Activated CD8-positive, alpha-beta memory T cell treated with anti-CD3 and anti-CD28 coated beads for 48 hours (primary cell): ENCODE data around the gene MRAP2.
"Not testable (repeated sequence)": the region's sequence is repeated elsewhere in the genome, so short reads cannot be mapped to it uniquely, and the experiment has no call there.

Experiments
- DNase-seq, 3 experiments: peaks; one replicate each; pipeline ENCODE4 v3.0.0-alpha.2; 2020; ENCODE audit warnings: low read depth in 2 of 3, low spot score in 2 of 3

The MRAP2 gene

DNA sequence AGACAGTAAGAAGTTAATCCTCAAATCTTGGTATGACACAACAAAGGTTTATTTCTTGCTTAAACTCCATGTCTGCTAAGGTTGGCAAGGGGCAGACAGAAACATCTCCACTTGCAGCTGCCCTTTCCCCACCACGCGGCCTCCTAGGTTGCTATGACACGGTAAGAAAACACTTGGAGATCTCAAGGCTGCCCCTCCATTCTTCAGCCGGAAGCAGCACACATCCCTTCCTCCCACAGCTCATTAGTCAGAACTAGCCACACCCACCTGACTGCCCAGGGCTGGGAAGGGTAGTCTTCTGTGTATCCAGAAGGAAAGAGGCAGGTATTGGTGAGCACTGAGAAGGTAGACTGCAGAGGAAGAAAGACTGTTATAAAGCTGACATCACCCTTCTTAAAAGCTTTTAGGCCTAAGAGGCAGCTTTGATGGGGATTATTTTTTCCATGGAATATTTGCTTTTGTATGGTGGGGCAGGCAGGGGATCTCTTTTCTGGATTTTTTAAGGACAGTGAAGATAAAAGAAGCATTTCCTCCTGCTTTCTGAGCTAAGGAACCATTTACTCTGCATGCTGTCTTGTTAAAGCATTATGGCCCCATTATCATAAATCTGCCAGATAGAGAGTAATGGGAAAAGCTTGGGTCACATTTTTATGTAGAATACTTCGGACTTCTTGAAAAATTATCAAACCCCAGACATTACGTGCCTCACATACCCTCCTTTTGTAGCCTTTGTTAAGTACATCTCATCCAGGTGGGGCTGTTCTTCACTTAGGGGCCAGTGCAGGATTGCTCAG, 41.6 kb downstream of the MRAP2 start:
- no peak for DNase-seq

DNA sequence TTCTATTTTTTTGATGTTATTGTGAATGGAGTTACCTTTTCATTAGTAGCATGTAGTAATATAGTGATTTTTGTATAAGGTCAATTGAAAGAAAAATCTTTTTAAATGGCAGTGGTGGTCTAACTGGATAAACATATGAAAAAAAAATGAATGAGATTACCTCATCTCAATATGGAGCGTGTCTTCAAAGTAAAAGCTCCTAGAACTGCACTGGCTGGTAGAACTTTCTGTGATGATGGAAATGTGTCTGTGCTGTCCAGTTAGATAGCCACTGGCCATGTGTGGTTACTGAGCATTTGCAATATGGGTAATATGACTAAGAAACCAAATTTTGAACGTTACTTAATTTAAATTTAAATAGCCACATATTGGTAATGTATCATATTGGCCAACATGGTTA, 44.1 kb downstream of the MRAP2 start:
- DNase-seq, result no peak

DNA sequence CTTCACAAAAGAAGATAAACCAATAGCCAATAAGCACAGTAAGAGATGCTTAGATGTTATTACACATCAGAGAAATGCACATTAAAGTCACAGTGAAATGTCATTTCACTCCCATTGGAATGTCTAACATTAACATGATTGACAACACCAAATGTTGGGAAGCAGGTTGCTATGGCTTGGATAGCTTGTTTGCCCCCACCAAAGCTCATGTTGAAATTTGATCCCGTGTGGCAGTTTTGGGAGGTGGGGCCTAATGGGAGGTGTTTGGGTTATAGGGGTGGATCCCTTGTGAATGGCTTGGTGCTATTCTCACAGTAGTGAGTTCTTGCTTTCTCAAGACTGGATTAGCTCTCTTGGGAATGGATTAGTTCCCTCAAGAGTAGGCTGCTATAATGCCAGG, 44.8 kb downstream of the MRAP2 start:
- no peak for DNase-seq

DNA sequence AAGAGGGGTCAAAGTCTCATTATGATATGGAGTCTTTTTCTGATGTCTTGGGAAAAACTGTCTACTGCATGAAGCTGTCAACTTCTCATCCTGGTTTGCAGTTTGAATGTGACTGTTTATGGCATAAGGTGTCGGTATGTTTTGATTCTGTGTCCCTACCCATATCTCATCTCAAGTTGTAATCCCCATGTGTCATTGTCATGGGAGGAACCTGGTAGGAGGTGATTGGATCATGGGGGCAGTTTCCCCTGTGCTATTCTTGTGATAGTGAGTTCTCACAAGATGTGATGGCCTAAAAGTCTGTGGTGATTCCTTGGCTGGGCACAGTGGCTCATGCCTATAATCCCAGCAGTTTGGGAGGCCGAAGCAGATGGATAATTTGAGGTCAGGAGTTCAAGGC, 47.6 kb downstream of the MRAP2 start:
- no peak for DNase-seq

DNA sequence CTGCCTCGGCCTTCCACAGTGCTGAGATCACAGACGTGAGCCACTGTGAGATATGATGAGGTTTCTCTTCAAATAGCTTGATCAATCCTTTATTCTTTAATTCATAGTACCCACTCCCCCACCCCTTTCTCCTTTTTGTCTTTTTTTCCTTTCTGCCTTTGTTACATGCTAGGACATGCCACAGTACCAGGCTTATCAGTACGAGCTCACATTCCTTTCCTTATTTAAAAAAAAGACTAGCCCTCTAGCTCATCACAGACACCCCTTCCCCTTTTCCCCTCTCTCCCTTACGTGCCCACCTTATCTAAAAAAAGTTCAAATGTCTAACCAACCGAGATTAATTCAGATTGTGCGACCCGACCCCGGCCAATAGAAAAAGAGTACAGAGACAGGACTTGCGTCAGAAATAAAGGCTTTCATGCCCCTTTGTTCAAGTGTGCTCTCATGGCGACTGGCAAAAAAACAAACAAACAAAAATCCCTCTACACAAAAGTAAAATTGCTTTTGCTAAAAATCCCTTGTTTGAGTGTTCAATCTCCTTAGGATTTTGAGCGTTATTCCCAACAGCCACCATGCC, 49.2 kb downstream of the MRAP2 start:
- DNase-seq, result no peak

DNA sequence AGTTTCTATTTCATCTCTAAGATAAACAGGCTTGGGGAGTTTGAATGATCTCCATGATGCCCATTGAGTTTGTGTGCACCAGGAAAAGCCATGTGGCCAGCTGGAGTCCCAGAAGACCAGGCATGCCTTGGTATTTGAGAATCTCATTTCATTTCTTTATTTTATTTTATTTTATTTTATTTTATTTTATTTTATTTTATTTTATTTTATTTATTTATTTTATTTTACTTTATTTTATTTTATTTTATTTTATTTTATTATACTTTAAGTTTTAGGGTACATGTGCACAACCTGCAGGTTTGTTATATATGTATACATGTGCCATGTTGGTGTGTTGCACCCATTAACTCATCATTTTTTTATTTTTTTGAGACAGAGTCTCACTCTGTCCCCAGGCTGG, 51.1 kb downstream of the MRAP2 start:
- not testable (repeated sequence) for DNase-seq

DNA sequence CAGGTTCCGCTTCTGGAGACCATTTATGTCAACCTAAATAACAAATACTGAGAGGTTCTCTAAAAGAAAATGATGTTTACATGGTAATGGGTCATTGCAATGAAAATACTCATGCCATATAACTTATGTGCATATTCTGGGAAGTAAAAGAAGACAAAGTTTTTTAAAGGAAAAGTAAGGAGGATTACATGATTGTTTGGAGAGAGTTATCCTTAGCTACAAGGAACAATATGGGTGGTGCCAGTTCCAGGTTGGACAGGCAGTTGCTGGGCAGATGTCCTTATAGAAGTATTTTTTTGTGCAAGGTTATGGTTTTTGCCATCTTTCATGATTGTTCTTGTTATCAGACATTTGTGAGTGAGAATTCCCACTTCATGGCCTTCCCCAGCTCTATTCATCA, 52.5 kb downstream of the MRAP2 start:
- no peak for DNase-seq

DNA sequence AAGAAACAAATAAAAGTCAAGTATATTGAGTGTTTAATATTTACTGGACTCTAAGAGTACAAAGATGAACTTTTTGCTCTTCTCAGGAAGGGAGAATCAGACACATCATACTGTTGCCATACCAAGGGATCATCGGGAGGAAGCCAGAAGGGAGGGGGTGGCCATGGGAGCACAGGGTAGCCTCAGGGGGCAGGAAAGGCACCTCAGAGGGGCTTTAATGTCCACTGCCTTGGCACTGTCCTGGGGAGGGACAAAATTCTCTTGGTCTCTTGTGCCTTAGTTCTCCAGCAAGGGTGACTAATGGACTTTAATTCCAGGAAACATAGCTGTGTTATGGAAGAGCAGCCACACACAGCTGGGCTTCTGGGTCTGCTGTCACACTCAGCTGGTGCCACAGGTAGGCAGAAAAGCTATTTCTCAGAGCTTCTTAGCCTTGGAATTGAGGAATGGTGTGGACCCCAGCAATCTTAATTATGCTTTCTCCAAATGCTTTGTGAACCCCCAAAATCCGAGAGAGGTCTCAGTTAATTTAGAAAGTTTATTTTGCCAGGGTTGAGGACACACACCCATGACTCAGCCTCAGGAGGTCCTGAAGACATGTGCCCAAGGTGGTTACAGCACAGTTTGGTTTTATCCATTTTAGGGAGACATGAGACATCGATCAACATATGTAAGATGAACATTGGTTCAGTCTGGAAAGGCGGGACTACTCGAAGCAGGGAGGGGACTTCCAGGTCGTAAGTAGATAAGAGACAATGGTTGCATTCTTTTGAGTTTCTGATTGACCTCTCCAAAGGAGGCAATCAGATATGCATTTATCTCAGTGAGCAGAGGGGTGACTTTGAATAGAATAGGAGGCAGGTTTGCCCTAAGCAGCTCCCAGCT, 53.2 kb downstream of the MRAP2 start:
- no peak for DNase-seq

DNA sequence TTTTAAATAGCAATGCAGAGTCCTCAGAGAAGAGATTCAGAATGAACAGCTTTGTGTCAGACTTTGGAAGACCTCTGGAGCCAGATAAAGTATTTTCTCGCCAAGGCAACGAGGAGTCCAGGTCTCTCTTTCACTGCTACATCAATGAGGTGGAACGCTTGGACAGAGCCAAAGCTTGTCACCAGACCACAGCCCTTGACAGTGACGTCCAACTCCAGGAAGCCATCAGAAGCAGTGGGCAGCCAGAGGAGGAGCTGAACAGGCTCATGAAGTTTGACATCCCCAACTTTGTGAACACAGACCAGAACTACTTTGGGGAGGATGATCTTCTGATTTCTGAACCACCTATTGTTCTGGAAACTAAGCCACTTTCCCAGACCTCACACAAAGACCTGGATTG, 55.5 kb downstream of the MRAP2 start:
- DNase-seq, result no peak

DNA sequence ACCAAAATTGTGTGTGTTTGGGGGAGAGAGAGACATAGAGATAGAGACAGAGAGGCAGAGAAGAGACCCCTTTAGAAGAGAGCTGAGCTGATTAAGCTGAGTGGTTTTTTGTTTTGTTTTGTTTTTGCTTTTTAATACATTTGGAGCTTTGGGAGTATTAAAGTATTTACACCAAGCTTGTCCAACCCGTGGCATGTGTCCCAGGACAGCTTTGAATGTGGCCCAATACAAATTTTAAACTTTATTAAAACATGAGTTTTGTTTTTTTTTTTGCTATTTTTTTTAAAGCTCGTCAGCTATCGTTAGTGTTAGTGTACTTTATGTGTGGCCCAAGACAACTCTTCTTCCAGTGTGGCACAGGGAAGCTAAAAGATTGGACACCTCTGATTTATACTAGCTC, 56.0 kb downstream of the MRAP2 start:
- DNase-seq, result no peak

DNA sequence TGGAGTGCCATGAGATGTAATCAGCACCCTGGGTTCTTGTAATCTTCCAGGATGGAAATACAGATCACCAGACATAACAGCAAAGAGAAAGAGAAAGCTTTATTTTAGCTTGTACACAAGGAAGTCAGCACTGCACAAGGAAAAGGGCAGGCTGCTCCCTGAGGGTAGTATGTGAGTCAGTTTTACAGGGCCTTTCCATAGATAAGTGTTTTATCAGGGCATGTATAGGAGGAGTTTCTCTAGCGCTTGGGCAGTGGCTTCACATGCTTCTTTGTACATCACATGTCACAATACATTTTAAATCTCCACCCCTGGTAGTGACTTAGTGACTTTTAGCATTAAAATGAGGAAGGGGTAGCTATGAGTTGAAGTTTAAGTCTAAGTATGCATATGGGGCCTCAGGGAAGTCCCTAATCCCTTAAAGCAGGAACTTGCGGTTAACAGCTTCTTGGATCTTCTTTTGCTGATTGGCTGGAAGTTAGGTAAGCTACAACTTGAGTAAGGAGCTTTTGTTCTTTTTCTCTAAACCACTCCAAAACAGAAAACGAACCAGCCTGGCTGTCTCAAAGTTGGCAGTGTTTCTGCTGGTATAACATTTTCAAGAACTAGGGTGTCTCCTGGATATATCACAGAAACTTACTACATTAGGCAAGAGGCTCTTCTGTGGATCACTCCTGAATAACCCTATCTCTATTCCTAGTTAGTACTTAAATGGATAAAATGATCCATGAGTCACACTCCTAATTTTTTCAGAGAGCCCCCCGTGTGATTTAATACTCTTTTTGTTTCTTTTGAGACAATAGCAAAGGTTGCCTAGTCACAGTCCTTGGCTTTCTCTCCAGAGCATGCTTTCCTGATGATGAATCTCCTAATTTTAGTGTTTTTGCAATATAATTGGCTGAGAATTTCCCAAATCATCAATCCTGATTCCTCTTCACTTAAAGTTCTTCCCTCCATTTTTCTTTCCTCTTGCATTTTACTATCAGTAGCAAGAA, 60.2 kb downstream of the MRAP2 start:
- DNase-seq, result no peak

DNA sequence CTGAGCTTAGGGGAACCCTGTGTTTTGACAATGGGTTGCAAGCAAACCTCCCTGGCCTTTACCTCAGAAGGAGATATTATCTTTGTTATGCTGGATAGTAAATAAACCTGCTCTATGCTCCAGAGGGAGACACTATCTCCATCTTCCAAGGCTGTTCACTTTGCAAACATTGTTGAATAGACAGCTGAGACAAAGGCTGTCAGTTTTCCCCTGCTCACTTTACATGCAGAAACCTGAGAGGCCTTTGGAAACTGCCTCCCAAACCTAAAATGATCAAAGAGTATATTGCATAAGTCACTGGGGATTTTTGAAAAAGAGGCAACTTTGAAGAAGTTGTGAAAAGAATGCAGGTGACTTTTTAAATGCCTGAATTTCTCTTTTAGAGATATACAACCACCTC, 61.6 kb downstream of the MRAP2 start:
- no peak for DNase-seq

DNA sequence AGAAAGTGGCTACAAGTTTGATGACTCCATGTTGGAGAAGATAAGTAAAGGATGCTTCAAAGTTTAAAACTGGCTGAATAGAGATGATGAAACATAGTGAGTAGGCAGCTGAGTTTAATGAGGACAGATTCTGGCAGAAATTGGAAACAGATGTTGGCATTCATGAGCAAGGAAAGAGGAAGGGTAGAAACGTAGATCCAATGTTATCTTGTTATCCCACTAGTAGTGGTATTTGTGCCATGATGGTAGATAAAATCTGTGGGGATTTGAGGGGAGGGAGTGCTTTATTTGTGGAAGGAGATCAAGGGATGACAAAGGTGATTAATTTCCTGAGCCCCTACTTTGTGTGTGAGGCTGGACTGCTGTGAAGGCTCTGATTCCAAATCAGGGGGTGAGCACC, 69.5 kb downstream of the MRAP2 start:
- no peak for DNase-seq

DNA sequence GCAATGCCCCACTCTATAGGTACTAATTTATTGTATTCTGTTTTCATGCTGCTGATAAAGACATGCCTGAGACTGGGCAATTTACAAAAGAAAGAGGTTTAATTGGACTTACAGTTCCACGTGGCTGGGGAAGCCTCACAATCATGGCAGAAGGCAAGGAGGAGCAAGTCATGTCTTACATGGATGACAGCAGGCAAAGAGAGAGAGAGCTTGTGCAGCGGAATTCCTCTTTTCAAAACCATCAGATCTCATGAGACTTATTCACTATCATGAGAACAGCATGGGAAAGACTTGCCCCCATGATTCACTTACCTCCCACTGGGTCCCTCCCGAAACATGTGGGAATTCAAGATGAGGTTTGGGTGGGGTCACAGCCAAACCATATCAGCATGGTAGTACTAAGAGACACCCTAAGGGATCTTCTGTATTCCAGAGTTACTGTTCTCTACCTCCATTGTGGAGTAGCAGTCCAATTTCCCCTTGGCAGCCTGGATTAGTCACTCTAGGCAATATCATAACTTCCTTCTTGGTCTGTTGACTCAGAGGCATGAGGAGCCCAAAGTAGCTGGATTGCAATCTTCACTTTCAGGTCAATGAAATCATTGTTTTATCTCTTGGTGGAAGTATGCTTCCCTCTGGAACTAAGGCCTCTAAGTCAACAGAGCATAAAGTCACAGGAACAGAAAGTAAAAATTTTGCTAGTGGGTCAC, 71.8 kb downstream of the MRAP2 start:
- DNase-seq, result not testable (repeated sequence)

DNA sequence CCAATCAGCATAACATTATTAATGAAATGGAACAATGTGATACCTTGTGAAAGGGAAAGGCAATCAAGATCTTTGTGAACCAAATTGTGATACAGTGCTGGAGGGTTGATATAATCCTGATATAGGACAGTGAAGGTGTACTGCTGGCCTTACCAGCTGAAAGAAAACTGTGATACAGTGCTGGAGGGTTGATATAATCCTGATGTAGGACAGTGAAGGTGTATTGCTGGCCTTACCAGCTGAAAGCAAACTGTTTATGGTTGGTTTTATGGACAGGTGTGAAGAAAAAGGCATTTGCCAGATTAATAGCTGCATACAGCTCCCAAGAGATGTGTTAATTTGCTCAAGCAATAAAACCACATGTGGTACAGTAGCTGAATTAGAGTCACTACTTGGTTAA, 73.9 kb downstream of the MRAP2 start:
- no peak for DNase-seq

DNA sequence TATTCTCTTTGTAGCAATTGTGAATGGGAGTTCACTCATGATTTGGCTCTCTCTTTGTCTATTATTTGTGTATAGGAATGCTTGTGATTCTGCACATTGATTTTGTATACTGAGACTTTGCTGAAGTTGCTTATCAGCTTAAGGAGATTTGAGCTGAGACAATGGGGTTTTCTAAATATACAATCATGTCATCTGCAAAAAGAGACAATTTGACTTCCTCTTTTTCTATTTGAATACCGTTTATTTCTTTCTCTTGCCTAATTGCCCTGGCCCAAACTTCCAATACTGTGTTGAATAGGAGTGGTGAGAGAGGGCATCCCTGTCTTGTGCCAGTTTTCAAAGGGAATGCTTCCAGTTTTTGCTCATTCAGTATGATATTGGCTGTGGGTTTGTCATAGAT, 77.8 kb downstream of the MRAP2 start:
- not testable (repeated sequence) for DNase-seq

DNA sequence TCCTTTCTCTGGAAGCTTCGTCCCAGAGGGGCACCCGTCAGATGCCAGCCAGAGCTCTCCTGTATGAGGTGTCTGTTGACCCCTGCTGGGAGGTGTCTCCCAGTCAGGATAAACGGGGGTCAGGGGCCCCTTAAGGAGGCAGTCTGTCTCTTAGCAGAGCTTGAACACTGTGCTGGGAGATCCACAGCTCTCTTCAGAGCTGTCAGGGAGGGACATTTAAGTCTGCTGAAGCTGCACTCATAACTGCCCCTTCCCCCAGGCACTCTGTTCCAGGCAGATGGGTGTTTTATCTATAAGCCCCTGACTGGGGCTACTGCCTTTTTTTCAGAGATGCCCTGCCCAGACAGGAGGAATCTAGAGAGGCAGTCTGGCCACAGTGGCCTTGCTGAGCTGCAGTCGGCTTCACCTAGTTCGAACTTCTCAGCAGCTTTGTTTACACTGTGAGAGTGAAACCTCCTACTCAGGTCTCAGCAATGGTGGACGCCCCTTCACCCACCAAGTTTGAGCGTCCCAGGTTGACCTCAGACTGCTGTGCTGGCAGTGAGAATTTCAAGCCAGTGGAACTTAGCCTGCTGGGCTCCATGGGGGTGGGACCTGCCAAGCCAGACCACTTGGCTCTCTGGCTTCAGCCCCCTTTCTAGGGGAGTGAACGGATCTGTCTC, 81.5 kb downstream of the MRAP2 start:
- DNase-seq, result not testable (repeated sequence)

DNA sequence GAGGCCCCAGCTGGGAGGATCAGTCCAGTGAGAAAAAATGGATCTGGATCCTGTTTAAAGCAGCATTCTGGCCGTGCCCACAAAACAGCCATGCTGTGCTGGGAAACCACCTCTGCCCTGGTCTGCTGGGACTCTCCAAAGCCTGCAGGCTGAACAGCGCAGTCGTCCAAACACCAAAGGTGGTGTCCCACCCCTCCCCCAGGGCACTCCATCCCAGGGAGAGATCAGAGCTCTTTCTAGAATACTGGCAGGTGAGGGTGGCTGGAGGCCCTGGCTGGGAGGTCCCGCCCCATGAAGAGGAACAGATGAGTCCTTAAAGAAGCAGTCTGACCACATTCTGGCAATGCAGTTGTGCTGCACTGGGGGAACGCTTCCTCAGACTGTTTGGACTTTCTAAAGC, 84.6 kb downstream of the MRAP2 start:
- no peak for DNase-seq

DNA sequence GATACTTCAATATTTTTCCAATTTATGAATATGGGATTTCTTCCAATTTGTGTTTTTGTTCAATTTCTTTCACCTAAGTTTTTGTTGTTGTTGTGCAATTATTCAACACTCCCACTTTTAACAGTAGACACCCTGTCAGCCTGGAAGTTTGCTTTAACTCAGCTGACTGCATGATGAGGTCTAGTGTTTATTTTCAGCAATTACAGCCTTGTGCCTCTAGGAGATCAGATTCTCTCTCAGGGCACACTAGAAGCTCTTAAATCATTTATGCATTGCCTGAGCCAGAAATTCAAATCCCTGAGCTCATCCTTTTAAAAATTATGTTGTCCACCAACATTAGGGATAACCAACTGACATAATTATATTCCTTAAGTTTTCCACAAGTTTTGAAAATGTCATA, 85.7 kb downstream of the MRAP2 start:
- DNase-seq, result no peak

DNA sequence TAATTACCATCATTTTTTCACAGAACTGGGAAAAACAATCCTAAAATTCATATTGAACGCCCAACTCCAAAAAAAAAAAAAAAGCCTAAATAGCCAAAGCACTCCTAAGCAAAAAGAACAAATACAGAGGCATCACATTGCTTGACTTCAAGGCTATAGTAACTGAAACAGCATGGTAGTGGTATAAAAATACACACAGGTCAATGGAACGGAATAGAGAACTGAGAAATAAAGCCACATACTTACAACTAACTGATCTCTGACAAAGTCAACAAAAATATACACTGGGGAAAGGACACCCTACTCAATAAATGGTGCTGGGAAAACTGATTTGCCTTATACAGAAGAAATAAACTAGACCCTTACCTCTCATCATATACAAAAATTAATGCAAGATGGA, 89.6 kb downstream of the MRAP2 start:
- DNase-seq, result no peak
